PC-3 (cell line): ENCODE data around the gene CIB1. TPM values are rescaled to one million over a fixed set of nuclear protein-coding genes. Genes with fewer than 3 reads are reported as not detected.
"Not testable (repeated sequence)": the region's sequence is repeated elsewhere in the genome, so short reads cannot be mapped to it uniquely, and the experiment has no call there.

Experiments used
- ATAC-seq: fragments of 200-7000 bp; cut with Tn5 transposase; 2 replicates; pipeline ENCODE4 v1.9.1; 2020; ENCODE audit warnings: mild to moderate bottlenecking, moderate library complexity
- BruUV-seq: library from RNA; stranded (reverse); fragments of 400-500 nt; replicated peaks from 2 replicates; lab custom pipeline; 2021; lab: Mats Ljungman, UMichigan
- CTCF ChIA-PET: fragments of 300-600 bp; sonication (Branson Sonifier 250); formaldehyde crosslinking; loops from one replicate; lab custom pipeline; 2022; ENCODE audit warnings: antibody characterized with exemption; lab: Charles Lee
- POLR2A ChIA-PET: fragments of 300-600 bp; sonication (Branson Sonifier 250); formaldehyde crosslinking; loops from one replicate; lab custom pipeline; 2022; ENCODE audit warnings: antibody characterized with exemption; ENCODE audit not compliant: unreplicated experiment; lab: Charles Lee
- DNase-seq: peaks from one replicate; pipeline ENCODE4 v3.0.0-alpha.2; 2015
- H2AFZ ChIP-seq: fragments of 300-600 bp; sonication (generic); 2 replicates; pipeline ENCODE4 v1.6.0; 2016; ENCODE audit warnings: antibody characterized with exemption, low read length
- H3F3A ChIP-seq: fragments of 300-600 bp; sonication (generic); one replicate; pipeline ENCODE4 v1.6.0; 2017; ENCODE audit warnings: antibody characterized with exemption, low read length, control low read depth, mild to moderate bottlenecking; ENCODE audit not compliant: unreplicated experiment
- H3K27ac ChIP-seq: fragments of 300-600 bp; sonication (generic); 2 replicates; pipeline ENCODE4 v1.5.1; 2016; ENCODE audit warnings: mild to moderate bottlenecking, low read length
- H3K27me3 ChIP-seq: fragments of 300-600 bp; sonication (generic); 2 replicates; pipeline ENCODE4 v1.6.1; 2016; ENCODE audit warnings: low read length, mixed read lengths
- H3K36me3 ChIP-seq: fragments of 300-600 bp; sonication (generic); 2 replicates; pipeline ENCODE4 v1.6.1; 2016; ENCODE audit warnings: low read depth, mixed run types, low read length, mixed read lengths
- H3K4me1 ChIP-seq: fragments of 300-600 bp; sonication (generic); 2 replicates; pipeline ENCODE4 v1.5.1; 2016; ENCODE audit warnings: low read length; ENCODE audit not compliant: insufficient read depth
- H3K4me2 ChIP-seq: fragments of 300-600 bp; sonication (generic); 2 replicates; pipeline ENCODE4 v1.6.0; 2016; ENCODE audit warnings: low read length
- H3K4me3 ChIP-seq: fragments of 300-600 bp; sonication (generic); 2 replicates; pipeline ENCODE4 v1.5.1; 2016; ENCODE audit warnings: mild to moderate bottlenecking, low read length, mixed read lengths
- H3K79me2 ChIP-seq: fragments of 300-600 bp; sonication (generic); 2 replicates; pipeline ENCODE4 v1.6.1; 2017; ENCODE audit warnings: low read length, mixed read lengths
- H3K9ac ChIP-seq: fragments of 300-600 bp; sonication (generic); 2 replicates; pipeline ENCODE4 v1.6.0; 2016; ENCODE audit warnings: mild to moderate bottlenecking, low read length
- H3K9me2 ChIP-seq: fragments of 300-600 bp; sonication (generic); replicated peaks from 2 replicates; pipeline ENCODE4 v1.6.1; 2016; ENCODE audit warnings: mixed run types, low read length, mixed read lengths
- H3K9me3 ChIP-seq: fragments of 300-600 bp; sonication (generic); 2 replicates; pipeline ENCODE4 v1.6.1; 2016; ENCODE audit warnings: low read length, mixed read lengths
- H4K20me1 ChIP-seq: fragments of 300-600 bp; sonication (generic); 2 replicates; pipeline ENCODE4 v1.6.1; 2016; ENCODE audit warnings: low read length, mixed read lengths
- CTCF ChIP-seq: fragments of 300-600 bp; sonication (generic); conservative IDR thresholded peaks from 2 replicates; pipeline ENCODE4 v1.5.1; 2017; ENCODE audit warnings: antibody characterized with exemption, low read depth, mild to moderate bottlenecking, low read length
- EZH2 ChIP-seq: fragments of 300-600 bp; sonication (generic); IDR thresholded peaks from one replicate; pipeline ENCODE4 v1.6.1; 2017; ENCODE audit warnings: antibody characterized with exemption, mild to moderate bottlenecking, low read length; ENCODE audit not compliant: unreplicated experiment
- EZH2phosphoT487 ChIP-seq: fragments of 300-600 bp; sonication (generic); IDR thresholded peaks from 2 replicates; pipeline ENCODE4 v1.6.1; 2018; ENCODE audit warnings: mild to moderate bottlenecking, antibody characterized with exemption, low read length, borderline replicate concordance
- intact Hi-C: fragments of 100-400 bp; cut with micrococcal nuclease; formaldehyde crosslinking; loops from 2 replicates; pipeline ENCODE4 v1.9.0; 2023
- total RNA-seq: library from RNA; depleted of rRNA; stranded (reverse); fragments of >200 nt; gene quantifications from 2 replicates; pipeline ENCODE4 v1.2.3, GENCODE V29; 2014

The CIB1 gene
- total RNA-seq, 1 experiment from 2014 or later: 83.7 TPM

DNA sequence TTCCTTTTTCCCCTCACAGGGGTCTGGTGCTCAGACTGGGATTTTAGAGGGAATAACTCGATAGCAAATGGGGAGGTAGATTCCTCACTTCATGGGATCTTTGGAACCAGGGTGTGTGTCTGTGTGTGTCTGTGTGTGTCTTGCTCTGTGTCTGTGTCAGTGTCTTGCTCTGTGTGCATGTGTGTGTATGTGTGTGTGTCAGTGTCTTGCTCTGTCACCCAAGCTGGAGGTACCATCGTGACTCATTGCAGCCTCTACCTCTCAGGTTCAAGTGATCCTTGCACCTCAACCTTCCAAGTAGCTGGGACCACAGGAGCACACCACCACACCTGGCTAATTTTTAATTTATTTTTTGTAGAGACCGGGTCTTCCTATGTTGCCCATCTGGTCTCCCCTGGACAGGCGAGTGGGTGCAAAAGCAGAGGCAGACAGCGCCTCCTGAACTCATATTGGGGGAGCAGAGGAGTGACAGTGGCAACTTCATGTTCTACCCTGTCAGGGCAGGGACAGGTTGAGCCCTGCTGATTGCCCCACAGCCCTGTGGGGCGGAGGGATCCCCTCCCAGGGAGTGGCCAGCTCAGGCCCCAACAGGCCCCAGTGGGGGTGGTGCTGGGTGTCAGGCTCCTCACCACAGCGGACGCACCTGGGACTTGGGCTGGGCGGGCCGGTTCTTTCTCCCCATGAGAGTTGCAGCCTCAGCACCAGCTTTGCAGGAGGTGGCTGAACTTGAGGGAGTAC, 43.0 kb downstream of the CIB1 start:
- no peaks in the 10 kb centered on the region for H3K9me3 ChIP-seq
- H2AFZ ChIP-seq: no peak overlapping the region
- H4K20me1 ChIP-seq: no peaks in the 10 kb centered on the region
- H3K9me2 ChIP-seq: no peaks in the 10 kb centered on the region
- no peaks in the 10 kb centered on the region for H3K36me3 ChIP-seq
- ATAC-seq (no peak), DNase-seq (no peak)
- POLR2A ChIA-PET: no interaction called here
- no peaks in the 10 kb centered on the region for H3F3A ChIP-seq
- H3K27me3 ChIP-seq: no peaks in the 10 kb centered on the region
- peaks cover 7% of the 10 kb centered on the region for H3K4me1 ChIP-seq
- no peak overlapping the region for H3K4me2 ChIP-seq
- H3K27ac ChIP-seq: no peak overlapping the region
- H3K79me2 ChIP-seq: peaks cover 2% of the 10 kb centered on the region; the same call in 1 of the 2 replicates
- BruUV-seq: no TSS peak
- H3K9ac ChIP-seq: no peak overlapping the region
- intact Hi-C loops: no loop called here
- no peak for TF ChIP-seq EZH2
- TF ChIP-seq CTCF: no peak
- no peak for TF ChIP-seq EZH2phosphoT487
- H3K4me3 ChIP-seq: no peak overlapping the region
- CTCF ChIA-PET: no interaction called here

DNA sequence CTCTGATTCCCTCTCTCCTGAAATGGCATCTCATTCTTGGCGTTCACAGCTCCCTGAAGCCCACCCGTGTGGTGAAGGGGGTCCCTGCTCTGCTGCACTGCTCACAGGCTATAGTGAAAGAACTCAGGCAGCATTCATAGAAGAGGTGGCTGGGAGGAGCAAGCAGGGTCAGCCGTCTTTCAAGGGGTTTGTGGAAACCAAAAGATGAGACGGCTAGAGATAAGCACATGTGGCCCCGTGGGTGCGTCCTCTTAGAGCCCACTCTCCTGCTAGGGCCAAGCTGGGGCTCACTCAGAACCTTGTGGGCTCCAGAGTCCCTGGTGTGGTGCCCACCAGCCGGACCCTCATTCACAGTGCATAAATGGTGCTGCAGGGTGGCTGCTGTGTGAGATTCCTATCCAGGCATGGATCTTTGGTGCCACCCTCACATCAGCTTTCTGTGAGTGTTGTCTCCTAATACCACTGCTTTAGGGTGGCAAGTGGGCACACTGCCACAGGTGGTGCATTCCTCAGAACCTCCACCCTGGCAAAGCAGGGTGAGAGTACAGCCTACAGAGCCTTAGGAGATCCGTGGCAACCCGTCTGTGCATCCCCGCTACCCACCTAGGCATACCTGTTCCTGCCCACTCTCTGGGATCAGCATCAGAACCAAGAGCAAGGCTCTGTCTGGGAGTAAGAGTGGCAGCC, 43.8 kb downstream of the CIB1 start:
- Histone ChIP-seq H3K4me2 (no peak overlapping the region), H2AFZ (no peak overlapping the region), H3K27me3 (no peaks in the 10 kb centered on the region), H3K9ac (no peak overlapping the region), H3K9me3 (no peaks in the 10 kb centered on the region), H4K20me1 (no peaks in the 10 kb centered on the region), H3K4me3 (no peak overlapping the region), H3K79me2 (peaks cover 11% of the 10 kb centered on the region), H3F3A (no peaks in the 10 kb centered on the region), H3K4me1 (peaks cover 13% of the 10 kb centered on the region), H3K9me2 (no peaks in the 10 kb centered on the region), H3K36me3 (no peaks in the 10 kb centered on the region), H3K27ac (no peak overlapping the region)
- ChIA-PET CTCF (no interaction called here), POLR2A (interaction anchor here (0.5 kb wide), 1 partner anchor 9 kb away, joined by 3 read pairs; no protein-coding TSS in a partner anchor)
- ATAC-seq: no peak
- no peak for DNase-seq
- intact Hi-C loops: no loop called here
- TF ChIP-seq EZH2phosphoT487: no peak
- no TSS peak for BruUV-seq

GRCh38 chr15:90188914-90189748, 44.6 kb downstream of the CIB1 start:
- no peak overlapping the region for H3K4me3 ChIP-seq
- H3K4me1 ChIP-seq: peaks cover 17% of the 10 kb centered on the region
- peaks cover 14% of the 10 kb centered on the region for H3K79me2 ChIP-seq
- no peaks in the 10 kb centered on the region for H3K9me3 ChIP-seq
- H3F3A ChIP-seq: no peaks in the 10 kb centered on the region
- H3K36me3 ChIP-seq: no peaks in the 10 kb centered on the region
- intact Hi-C loops: no loop called here
- H3K9me2 ChIP-seq: no peaks in the 10 kb centered on the region
- ChIA-PET CTCF (no interaction called here), POLR2A (no interaction called here)
- no peaks in the 10 kb centered on the region for H4K20me1 ChIP-seq
- ATAC-seq: no peak
- no peak for TF ChIP-seq EZH2phosphoT487
- H3K9ac ChIP-seq: no peak overlapping the region
- H3K27ac ChIP-seq: no peak overlapping the region
- H3K4me2 ChIP-seq: no peak overlapping the region
- no peaks in the 10 kb centered on the region for H3K27me3 ChIP-seq
- BruUV-seq: no TSS peak
- DNase-seq: no peak
- H2AFZ ChIP-seq: no peak overlapping the region

DNA sequence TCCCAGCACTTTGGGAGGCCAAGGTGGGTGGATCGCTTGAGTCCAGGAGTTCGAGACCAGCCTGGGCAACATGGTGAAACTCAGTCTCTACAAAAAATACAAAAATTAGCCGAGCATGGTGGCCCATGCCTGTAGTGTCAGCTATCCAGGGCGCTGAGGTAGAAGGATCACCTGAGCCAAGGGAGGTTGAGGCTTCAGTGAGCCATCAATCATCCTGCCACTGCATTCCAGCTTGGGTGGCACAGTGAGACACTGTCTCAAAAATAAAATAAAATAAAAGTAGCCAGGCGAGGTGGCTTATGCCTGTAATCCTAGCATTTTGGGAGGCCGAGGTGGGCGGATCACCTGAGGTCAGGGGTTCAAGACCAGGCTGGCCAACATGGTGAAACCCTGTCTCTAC, 45.7 kb downstream of the CIB1 start:
- CTCF ChIA-PET, H3K36me3 ChIP-seq, intact Hi-C loops, ATAC-seq, H3K27ac ChIP-seq, POLR2A ChIA-PET, H3K4me2 ChIP-seq, H3K4me3 ChIP-seq, H3F3A ChIP-seq, H3K9me2 ChIP-seq, DNase-seq, H3K27me3 ChIP-seq, H2AFZ ChIP-seq, H3K9me3 ChIP-seq, H3K9ac ChIP-seq, H4K20me1 ChIP-seq, BruUV-seq: not testable (repeated sequence)
- Histone ChIP-seq H3K79me2 (peaks cover 14% of the 10 kb centered on the region), H3K4me1 (peaks cover 26% of the 10 kb centered on the region)
